Nephron progenitor cell (in vitro differentiated cells): Measurements from ENCODE around the gene FNDC3B.

Source experiments
- DNase-seq: peaks from one replicate; pipeline ENCODE4 v3.0.0; 2021
- H3K27ac Mint-ChIP-seq: 2 replicates; pipeline ENCODE4 v1.8.0; 2021; ENCODE audit warnings: mild to moderate bottlenecking, moderate library complexity, mixed read lengths
- H3K27me3 Mint-ChIP-seq: 2 replicates; pipeline ENCODE4 v1.8.0; 2021; ENCODE audit warnings: mild to moderate bottlenecking, low read depth, mixed read lengths; ENCODE audit not compliant: poor library complexity
- H3K36me3 Mint-ChIP-seq: 2 replicates; pipeline ENCODE4 v1.8.0; 2021; ENCODE audit warnings: low read depth, mixed read lengths
- H3K4me1 Mint-ChIP-seq: 2 replicates; pipeline ENCODE4 v1.8.0; 2021; ENCODE audit warnings: mixed read lengths
- H3K4me3 Mint-ChIP-seq: 2 replicates; pipeline ENCODE4 v1.8.0; 2021; ENCODE audit warnings: mild to moderate bottlenecking, moderate library complexity, mixed read lengths
- H3K9me3 Mint-ChIP-seq: 2 replicates; pipeline ENCODE4 v1.8.0; 2021; ENCODE audit warnings: mild to moderate bottlenecking, moderate library complexity, mixed read lengths
- CTCF ChIP-seq: fragments of 200-600 bp; sonication (generic); IDR thresholded peaks from 2 replicates; pipeline ENCODE4 v1.5.0; 2021; ENCODE audit warnings: antibody characterized with exemption

The FNDC3B gene

DNA sequence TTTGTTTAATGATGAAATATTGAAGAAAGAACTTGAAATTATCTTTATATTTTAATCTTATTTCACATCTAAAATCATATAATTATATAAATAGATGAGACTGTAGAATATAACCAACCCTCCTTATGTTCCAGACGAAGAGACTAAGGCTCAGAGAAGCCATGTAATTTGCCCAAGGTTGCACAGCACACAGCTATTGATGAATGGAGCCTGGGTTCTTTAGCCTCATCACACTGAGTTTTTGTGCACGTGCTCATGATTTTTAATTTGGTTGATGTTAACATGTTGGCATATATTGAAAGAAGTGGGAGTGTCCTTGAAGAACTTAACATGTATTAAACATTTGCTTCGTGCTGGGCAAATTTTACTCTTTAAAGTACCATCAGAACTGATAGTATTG is 151.6 kb downstream of the FNDC3B start:
- H3K27ac Mint-ChIP-seq = no peak overlapping the region
- no peak for DNase-seq
- peaks cover 6% of the 10 kb centered on the region for H3K9me3 Mint-ChIP-seq
- no peak overlapping the region for H3K4me3 Mint-ChIP-seq
- H3K36me3 Mint-ChIP-seq = peaks cover 43% of the 10 kb centered on the region
- TF ChIP-seq CTCF = no peak
- H3K27me3 Mint-ChIP-seq = no peaks in the 10 kb centered on the region
- peaks cover 26% of the 10 kb centered on the region for H3K4me1 Mint-ChIP-seq

DNA sequence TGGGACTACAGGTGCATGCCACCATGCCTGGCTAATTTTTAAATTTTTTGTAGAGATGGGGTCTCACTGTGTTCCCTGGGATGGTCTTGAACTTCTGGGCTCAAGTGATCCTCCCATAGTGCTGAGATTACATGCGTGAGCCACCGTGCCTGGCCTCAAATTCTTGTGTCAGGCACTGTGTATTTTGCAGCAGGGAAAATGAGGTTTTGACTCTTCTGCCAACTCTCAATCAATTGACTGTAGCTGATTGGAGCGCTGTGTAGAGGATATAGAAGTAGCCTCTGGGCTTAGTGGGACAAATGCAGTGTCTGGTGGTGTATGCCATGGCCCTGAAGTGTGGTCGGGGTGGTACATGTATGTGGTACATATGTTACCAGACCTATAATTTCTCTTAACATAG is 152.3 kb downstream of the FNDC3B start:
- H3K27ac Mint-ChIP-seq = peak overlapping the region; percentile 8
- no peak for TF ChIP-seq CTCF
- H3K4me3 Mint-ChIP-seq = no peak overlapping the region
- DNase-seq = no peak
- peaks cover 36% of the 10 kb centered on the region for H3K36me3 Mint-ChIP-seq
- H3K27me3 Mint-ChIP-seq = no peaks in the 10 kb centered on the region
- peaks cover 6% of the 10 kb centered on the region for H3K9me3 Mint-ChIP-seq
- peaks cover 26% of the 10 kb centered on the region for H3K4me1 Mint-ChIP-seq

- Mint-ChIP-seq H3K4me1 (peaks cover 26% of the 10 kb centered on the region), H3K27me3 (no peaks in the 10 kb centered on the region), H3K36me3 (peaks cover 33% of the 10 kb centered on the region), H3K9me3 (peaks cover 6% of the 10 kb centered on the region), H3K27ac (no peak overlapping the region), H3K4me3 (no peak overlapping the region)
- no peak for DNase-seq
- TF ChIP-seq CTCF = no peak
Measured at GRCh38 chr3:172192830-172193415, 153.5 kb downstream of the FNDC3B start.

DNA sequence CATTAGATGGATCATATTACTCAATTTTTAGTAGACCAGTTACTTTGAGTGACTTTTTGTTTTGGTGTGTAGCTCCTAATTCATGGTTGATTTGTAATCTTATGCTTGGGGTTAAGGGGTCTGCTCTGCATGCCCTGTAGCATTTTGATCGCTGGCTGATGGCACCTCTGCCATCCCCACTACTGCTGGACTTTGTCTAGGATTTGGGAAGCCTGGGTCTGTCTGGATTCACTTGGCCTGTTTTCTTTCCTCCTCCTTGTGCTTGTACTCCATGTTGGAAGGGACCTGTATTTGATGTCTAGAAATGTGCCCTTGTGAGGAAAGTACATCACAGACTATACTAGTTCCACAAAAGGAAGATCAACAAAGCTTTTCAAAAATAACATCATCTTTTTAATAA is 154.1 kb downstream of the FNDC3B start:
- peaks cover 36% of the 10 kb centered on the region for H3K36me3 Mint-ChIP-seq
- peaks cover 6% of the 10 kb centered on the region for H3K9me3 Mint-ChIP-seq
- H3K27ac Mint-ChIP-seq = peak overlapping the region; percentile 69
- H3K4me1 Mint-ChIP-seq = peaks cover 26% of the 10 kb centered on the region
- H3K4me3 Mint-ChIP-seq = no peak overlapping the region
- DNase-seq = no peak
- no peak for TF ChIP-seq CTCF
- no peaks in the 10 kb centered on the region for H3K27me3 Mint-ChIP-seq

GRCh38 chr3:172194702-172195406 is 155.5 kb downstream of the FNDC3B start:
- H3K27ac Mint-ChIP-seq = peak overlapping the region; percentile 75
- peaks cover 22% of the 10 kb centered on the region for H3K4me1 Mint-ChIP-seq
- H3K36me3 Mint-ChIP-seq = peaks cover 40% of the 10 kb centered on the region
- no peak overlapping the region for H3K4me3 Mint-ChIP-seq
- no peak for DNase-seq
- no peaks in the 10 kb centered on the region for H3K27me3 Mint-ChIP-seq
- peaks cover 6% of the 10 kb centered on the region for H3K9me3 Mint-ChIP-seq
- TF ChIP-seq CTCF = no peak

GRCh38 chr3:172195407-172195754 is 156.0 kb downstream of the FNDC3B start:
- H3K4me3 Mint-ChIP-seq = no peak overlapping the region
- no peak for TF ChIP-seq CTCF
- DNase-seq = no peak
- H3K4me1 Mint-ChIP-seq = peaks cover 22% of the 10 kb centered on the region
- H3K27me3 Mint-ChIP-seq = no peaks in the 10 kb centered on the region
- H3K27ac Mint-ChIP-seq = no peak overlapping the region
- peaks cover 42% of the 10 kb centered on the region for H3K36me3 Mint-ChIP-seq
- peaks cover 6% of the 10 kb centered on the region for H3K9me3 Mint-ChIP-seq
